Astrocyte (in vitro differentiated cells and primary cell): Measurements from ENCODE around the gene ZBTB7A. TPM values are rescaled to one million over a fixed set of nuclear protein-coding genes. Genes with fewer than 3 reads are reported as not detected.

Experiments
- DNase-seq: peaks from one replicate; pipeline ENCODE4 v3.0.0-alpha.2; 2010; ENCODE audit warnings: low read depth
- FAIRE-seq: peaks from 2 replicates; lab custom pipeline; 2011; peaks lifted over from hg19 to GRCh38; lab: Jason Lieb, UNC
- H2AFZ ChIP-seq: 2 replicates; pipeline ENCODE4 v1.6.0; 2012; ENCODE audit warnings: low read depth, low read length, inconsistent platforms
- H3K27ac ChIP-seq: 2 replicates; pipeline ENCODE4 v1.5.1; 2011; ENCODE audit warnings: low read depth, low read length, inconsistent platforms
- H3K27me3 ChIP-seq: 2 replicates; pipeline ENCODE4 v1.6.0; 2011; ENCODE audit warnings: low read length, inconsistent platforms; ENCODE audit not compliant: insufficient read depth
- H3K36me3 ChIP-seq: 2 replicates; pipeline ENCODE4 v1.5.1; 2011; ENCODE audit warnings: low read length, inconsistent platforms; ENCODE audit not compliant: insufficient read depth
- H3K4me1 ChIP-seq: 2 replicates; pipeline ENCODE4 v1.5.1; 2011; ENCODE audit warnings: low read length, inconsistent platforms; ENCODE audit not compliant: insufficient read depth
- H3K4me2 ChIP-seq: 2 replicates; pipeline ENCODE4 v1.6.0; 2012; ENCODE audit warnings: low read length, inconsistent platforms
- H3K4me3 ChIP-seq: 2 replicates; pipeline ENCODE4 v1.5.1; 2011; ENCODE audit warnings: low read depth, mild to moderate bottlenecking, low read length, inconsistent platforms; ENCODE audit not compliant: insufficient read depth
- H3K79me2 ChIP-seq: 2 replicates; pipeline ENCODE4 v1.6.0; 2012; ENCODE audit warnings: mild to moderate bottlenecking, low read length, inconsistent platforms; ENCODE audit not compliant: insufficient read depth
- H3K9ac ChIP-seq: 2 replicates; pipeline ENCODE4 v1.6.0; 2012; ENCODE audit warnings: mild to moderate bottlenecking, low read length, inconsistent platforms
- H3K9me3 ChIP-seq: 2 replicates; pipeline ENCODE4 v1.5.1; 2012; ENCODE audit warnings: low read depth, mild to moderate bottlenecking, low read length, inconsistent platforms; ENCODE audit not compliant: insufficient read depth
- H4K20me1 ChIP-seq: 2 replicates; pipeline ENCODE4 v1.6.0; 2012; ENCODE audit warnings: low read length, inconsistent platforms; ENCODE audit not compliant: insufficient read depth
- H3K27ac Mint-ChIP-seq: one replicate; pipeline ENCODE4 v1.8.0; 2021; ENCODE audit warnings: mild to moderate bottlenecking, mixed read lengths; ENCODE audit not compliant: unreplicated experiment
- H3K27me3 Mint-ChIP-seq: one replicate; pipeline ENCODE4 v1.8.0; 2021; ENCODE audit warnings: low read depth, mixed read lengths; ENCODE audit not compliant: unreplicated experiment
- H3K36me3 Mint-ChIP-seq: one replicate; pipeline ENCODE4 v1.8.0; 2021; ENCODE audit warnings: low read depth, mixed read lengths; ENCODE audit not compliant: unreplicated experiment
- H3K4me1 Mint-ChIP-seq: one replicate; pipeline ENCODE4 v1.8.0; 2021; ENCODE audit warnings: low read depth, mixed read lengths; ENCODE audit not compliant: unreplicated experiment
- H3K4me3 Mint-ChIP-seq: one replicate; pipeline ENCODE4 v1.8.0; 2021; ENCODE audit warnings: mild to moderate bottlenecking, moderate library complexity, mixed read lengths; ENCODE audit not compliant: unreplicated experiment
- H3K9me3 Mint-ChIP-seq: one replicate; pipeline ENCODE4 v1.8.0; 2021; ENCODE audit warnings: mild to moderate bottlenecking, mixed read lengths; ENCODE audit not compliant: unreplicated experiment
- CTCF ChIP-seq: IDR thresholded peaks from 2 replicates; pipeline ENCODE4 v1.5.1; 2011; ENCODE audit warnings: low read depth, mild to moderate bottlenecking, inconsistent platforms, low read length, moderate library complexity; ENCODE audit not compliant: insufficient read depth
- EZH2 ChIP-seq: IDR thresholded peaks from 2 replicates; pipeline ENCODE4 v1.6.1; 2012; ENCODE audit warnings: mild to moderate bottlenecking, low read length, inconsistent platforms; ENCODE audit not compliant: insufficient read depth
- total RNA-seq: library from RNA; stranded (reverse); gene quantifications from 2 replicates; pipeline ENCODE4 v1.2.1, GENCODE V29; 2021

ZBTB7A gene
- total RNA-seq, 1 donor from 2014 or later, result 24.3 TPM

GRCh38 chr19:4043966-4044715, 22.6 kb downstream of the ZBTB7A start:
- Histone ChIP-seq H3K4me2 (no peak overlapping the region), H3K9ac (no peak overlapping the region), H2AFZ (no peak overlapping the region), H3K4me3 (no peak overlapping the region), H3K36me3 (no peaks in the 10 kb centered on the region), H3K4me1 (no peaks in the 10 kb centered on the region), H3K27ac (no peak overlapping the region), H3K27me3 (no peaks in the 10 kb centered on the region), H4K20me1 (peaks cover 55% of the 10 kb centered on the region), H3K79me2 (peaks cover 54% of the 10 kb centered on the region), H3K9me3 (no peaks in the 10 kb centered on the region)
- no peak for DNase-seq
- no peak overlapping the region for H3K4me3 Mint-ChIP-seq
- H3K36me3 Mint-ChIP-seq, result peaks cover 13% of the 10 kb centered on the region
- no peaks in the 10 kb centered on the region for H3K27me3 Mint-ChIP-seq
- FAIRE-seq, result no peak
- no peak overlapping the region for H3K27ac Mint-ChIP-seq
- no peaks in the 10 kb centered on the region for H3K9me3 Mint-ChIP-seq
- H3K4me1 Mint-ChIP-seq, result no peaks in the 10 kb centered on the region
- no peak for TF ChIP-seq CTCF
- TF ChIP-seq EZH2, result no peak

- H3K9me3 ChIP-seq, result no peaks in the 10 kb centered on the region
- no peaks in the 10 kb centered on the region for H3K27me3 ChIP-seq
- Mint-ChIP-seq H3K36me3 (peaks cover 13% of the 10 kb centered on the region), H3K4me3 (no peak overlapping the region), H3K4me1 (no peaks in the 10 kb centered on the region), H3K27me3 (no peaks in the 10 kb centered on the region), H3K9me3 (no peaks in the 10 kb centered on the region), H3K27ac (peak overlapping the region; percentile 12)
- no peak overlapping the region for H3K4me2 ChIP-seq
- no peaks in the 10 kb centered on the region for H3K4me1 ChIP-seq
- H3K79me2 ChIP-seq, result peaks cover 47% of the 10 kb centered on the region
- no peak overlapping the region for H3K9ac ChIP-seq
- FAIRE-seq (no peak), DNase-seq (no peak)
- H3K27ac ChIP-seq, result no peak overlapping the region
- no peak overlapping the region for H3K4me3 ChIP-seq
- H2AFZ ChIP-seq, result no peak overlapping the region
- H3K36me3 ChIP-seq, result no peaks in the 10 kb centered on the region
- TF ChIP-seq EZH2 (no peak), CTCF (no peak)
- H4K20me1 ChIP-seq, result peaks cover 50% of the 10 kb centered on the region
Measured at GRCh38 chr19:4043401-4043800, 23.3 kb downstream of the ZBTB7A start.

DNA sequence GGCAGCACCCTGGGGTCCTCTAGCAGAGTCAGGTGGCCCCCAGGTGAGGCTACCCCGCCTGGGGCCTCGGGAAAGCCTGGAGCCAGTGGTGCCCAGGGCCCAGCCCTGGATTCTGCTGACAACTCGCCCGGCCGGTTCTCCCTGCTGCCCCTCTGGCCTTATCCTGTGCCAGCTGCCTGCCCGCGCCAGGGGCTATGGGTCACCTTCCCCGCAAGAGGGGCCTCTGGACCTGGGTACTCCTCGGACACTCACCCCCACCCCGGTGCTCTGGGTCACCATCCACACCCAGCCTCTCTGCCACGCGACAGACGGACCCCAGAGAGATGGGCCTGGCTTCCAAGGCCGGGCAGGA, 24.0 kb downstream of the ZBTB7A start:
- no peaks in the 10 kb centered on the region for H3K9me3 ChIP-seq
- H3K27ac ChIP-seq, result no peak overlapping the region
- H2AFZ ChIP-seq, result no peak overlapping the region
- H3K27me3 ChIP-seq, result no peaks in the 10 kb centered on the region
- Mint-ChIP-seq H3K9me3 (no peaks in the 10 kb centered on the region), H3K36me3 (peaks cover 14% of the 10 kb centered on the region), H3K27me3 (no peaks in the 10 kb centered on the region), H3K4me1 (no peaks in the 10 kb centered on the region), H3K4me3 (no peak overlapping the region), H3K27ac (peak overlapping the region; percentile 72)
- FAIRE-seq, result no peak
- H3K4me2 ChIP-seq, result no peak overlapping the region
- peaks cover 41% of the 10 kb centered on the region for H3K79me2 ChIP-seq
- peaks cover 44% of the 10 kb centered on the region for H4K20me1 ChIP-seq
- H3K9ac ChIP-seq, result no peak overlapping the region
- H3K36me3 ChIP-seq, result no peaks in the 10 kb centered on the region
- no peak for DNase-seq
- TF ChIP-seq CTCF (no peak), EZH2 (no peak)
- H3K4me3 ChIP-seq, result no peak overlapping the region
- H3K4me1 ChIP-seq, result no peaks in the 10 kb centered on the region
